Hepatocyte (in vitro differentiated cells): ENCODE measurements around the gene NDC1. TPM values are rescaled to one million over a fixed set of nuclear protein-coding genes. Genes with fewer than 3 reads are reported as not detected.

Source experiments
- DNase-seq: peaks from one replicate; pipeline ENCODE4 v3.0.0-alpha.2; 2016; ENCODE audit warnings: low spot score
- H2AFZ ChIP-seq: fragments of 200-600 bp; sonication (generic); 2 replicates; pipeline ENCODE4 v1.6.0; 2016; ENCODE audit warnings: antibody characterized with exemption, mild to moderate bottlenecking
- H3K27ac ChIP-seq: fragments of 200-600 bp; sonication (generic); 2 replicates; pipeline ENCODE4 v1.5.1; 2016; ENCODE audit warnings: mild to moderate bottlenecking
- H3K27me3 ChIP-seq: fragments of 200-600 bp; sonication (generic); 2 replicates; pipeline ENCODE4 v1.6.1; 2016
- H3K36me3 ChIP-seq: fragments of 200-600 bp; sonication (generic); replicated peaks from 2 replicates; pipeline ENCODE4 v1.5.1; 2016; ENCODE audit warnings: low read depth; ENCODE audit not compliant: insufficient read depth
- H3K4me1 ChIP-seq: fragments of 200-600 bp; sonication (generic); 2 replicates; pipeline ENCODE4 v1.5.1; 2016; ENCODE audit warnings: mild to moderate bottlenecking, moderate library complexity; ENCODE audit not compliant: insufficient read depth
- H3K4me2 ChIP-seq: fragments of 200-600 bp; sonication (generic); 2 replicates; pipeline ENCODE4 v1.6.0; 2016
- H3K4me3 ChIP-seq: fragments of 200-600 bp; sonication (generic); 2 replicates; pipeline ENCODE4 v1.5.1; 2016; ENCODE audit warnings: mild to moderate bottlenecking
- H3K79me2 ChIP-seq: fragments of 200-600 bp; sonication (generic); 2 replicates; pipeline ENCODE4 v1.6.0; 2017; ENCODE audit warnings: mild to moderate bottlenecking
- H3K9me2 ChIP-seq: fragments of 200-600 bp; sonication (generic); replicated peaks from 2 replicates; pipeline ENCODE4 v1.6.0; 2017; ENCODE audit warnings: mild to moderate bottlenecking; ENCODE audit not compliant: insufficient read depth
- H3K9me3 ChIP-seq: fragments of 200-600 bp; sonication (generic); 2 replicates; pipeline ENCODE4 v1.5.1; 2016; ENCODE audit warnings: low read depth, mild to moderate bottlenecking
- H4K20me1 ChIP-seq: fragments of 200-600 bp; sonication (generic); 2 replicates; pipeline ENCODE4 v1.6.0; 2016; ENCODE audit warnings: mild to moderate bottlenecking; ENCODE audit not compliant: insufficient read depth, poor library complexity, severe bottlenecking
- CTCF ChIP-seq: fragments of 200-600 bp; sonication (generic); IDR thresholded peaks from 2 replicates; pipeline ENCODE4 v1.5.1; 2016; ENCODE audit warnings: antibody characterized with exemption, mild to moderate bottlenecking; ENCODE audit not compliant: poor library complexity
- EZH2 ChIP-seq: fragments of 200-600 bp; sonication (generic); IDR thresholded peaks from 2 replicates; pipeline ENCODE4 v1.6.1; 2016; ENCODE audit warnings: antibody characterized with exemption, mild to moderate bottlenecking, borderline replicate concordance
- EZH2phosphoT487 ChIP-seq: fragments of 200-600 bp; sonication (generic); IDR thresholded peaks from one replicate; pipeline ENCODE4 v1.6.1; 2018; ENCODE audit warnings: antibody characterized with exemption, mild to moderate bottlenecking, low read depth, moderate library complexity; ENCODE audit not compliant: unreplicated experiment, severe bottlenecking
- WGBS: methylation state at CpG from one replicate; pipeline ENCODE4 v1.1.6; 2016; ENCODE audit warnings: low lambda C conversion rate; ENCODE audit errors: missing lambda C conversion rate; 5-methylcytosine and 5-hydroxymethylcytosine counted together
- polyA plus RNA-seq: library from polyadenylated mRNA; unstranded; fragments of >200 nt; fragmentation: Nextera tagmentation; extraction: Ambion mirVana; gene quantifications from 2 replicates; pipeline ENCODE4 v1.2.1, GENCODE V29; 2016
- small RNA-seq: library from RNA; depleted of rRNA; stranded (forward); fragments of <200 nt; gene quantifications from one replicate; pipeline ENCODE3, GENCODE V24; 2014
- total RNA-seq: library from RNA; depleted of rRNA; stranded (reverse); fragments of >200 nt; gene quantifications from 2 replicates; pipeline ENCODE4 v1.2.3, GENCODE V29; 2014

NDC1 gene
- total and polyA plus RNA-seq, 2 experiments from 2014 or later, result 7.8 to 23.1 TPM

- TF ChIP-seq EZH2, result no peak
- WGBS, result 85% methylated on average over 6 of the region's 6 CpGs
- Histone ChIP-seq H3K4me1 (no peaks in the 10 kb centered on the region), H3K4me3 (no peak overlapping the region), H3K9me2 (no peaks in the 10 kb centered on the region), H2AFZ (no peak overlapping the region), H3K79me2 (no peaks in the 10 kb centered on the region), H3K9me3 (no peaks in the 10 kb centered on the region), H3K27ac (no peak overlapping the region), H4K20me1 (no peaks in the 10 kb centered on the region), H3K4me2 (no peak overlapping the region), H3K27me3 (no peaks in the 10 kb centered on the region), H3K36me3 (no peaks in the 10 kb centered on the region)
- DNase-seq, result no peak
Measured at GRCh38 chr1:53717025-53717804, 120.9 kb downstream of the NDC1 start.

DNA sequence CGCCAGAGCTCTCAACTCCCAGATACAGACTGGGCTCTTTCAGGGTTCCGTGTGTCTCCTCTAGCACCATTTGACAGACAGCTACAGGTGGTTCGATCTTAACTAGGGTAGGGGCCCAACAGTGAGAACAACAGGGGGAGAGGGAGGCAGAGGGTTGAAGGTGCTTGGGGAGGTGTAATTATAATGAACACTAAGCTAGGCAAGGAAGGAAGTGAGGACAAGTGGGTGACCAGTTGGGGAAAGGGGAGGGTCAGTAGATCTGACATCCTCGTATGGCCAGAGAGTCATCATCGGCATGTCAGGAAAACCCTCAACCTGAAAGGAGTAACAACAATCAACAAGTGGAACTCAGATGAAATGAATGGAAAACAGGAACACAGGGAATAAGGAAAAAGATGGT is 121.9 kb downstream of the NDC1 start:
- Histone ChIP-seq H3K4me1 (no peaks in the 10 kb centered on the region), H3K9me3 (no peaks in the 10 kb centered on the region), H2AFZ (no peak overlapping the region), H3K9me2 (no peaks in the 10 kb centered on the region), H3K4me3 (no peak overlapping the region), H4K20me1 (no peaks in the 10 kb centered on the region), H3K27ac (no peak overlapping the region), H3K79me2 (no peaks in the 10 kb centered on the region), H3K4me2 (no peak overlapping the region), H3K36me3 (no peaks in the 10 kb centered on the region), H3K27me3 (no peaks in the 10 kb centered on the region)
- DNase-seq, result no peak
- TF ChIP-seq CTCF, result no peak
- TF ChIP-seq EZH2phosphoT487, result no peak
- no peak for TF ChIP-seq EZH2
- WGBS, result 94% methylated on average over 5 of the region's 5 CpGs

DNA sequence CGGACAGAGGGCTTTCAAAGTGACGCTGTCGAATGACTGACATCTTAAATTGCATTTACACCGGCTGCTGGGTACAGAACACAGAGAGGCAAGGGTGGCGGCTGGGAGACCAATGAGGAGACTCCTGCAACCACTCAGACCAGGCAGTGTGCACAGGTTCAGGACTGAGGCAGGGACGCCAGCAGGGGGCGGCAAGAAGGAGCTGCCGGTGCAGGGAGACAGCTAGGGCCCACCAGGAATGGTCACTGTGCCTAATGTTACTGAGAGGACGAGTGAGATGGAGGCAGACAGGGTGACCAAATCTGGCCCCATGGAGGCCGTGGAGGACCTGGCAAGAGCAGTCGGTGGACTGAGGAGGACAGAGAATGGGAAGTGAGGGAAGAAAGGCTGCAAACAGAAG is 122.6 kb downstream of the NDC1 start:
- TF ChIP-seq CTCF (peak; percentile 20), EZH2 (no peak)
- Histone ChIP-seq H3K27ac (no peak overlapping the region), H3K4me1 (no peaks in the 10 kb centered on the region), H2AFZ (no peak overlapping the region), H3K9me2 (no peaks in the 10 kb centered on the region), H3K4me2 (no peak overlapping the region), H3K27me3 (no peaks in the 10 kb centered on the region), H3K36me3 (no peaks in the 10 kb centered on the region), H3K4me3 (no peak overlapping the region), H3K9me3 (no peaks in the 10 kb centered on the region), H3K79me2 (no peaks in the 10 kb centered on the region), H4K20me1 (no peaks in the 10 kb centered on the region)
- DNase-seq, result no peak
- 60% methylated on average over 11 of the region's 11 CpGs for WGBS

Small RNA genes within 50 kb of the gene (small RNA-seq; reads per million reads assigned to genes)
- gene AL049745.1 (not detected), gene RF00418 (not detected)

Other genes with a start within 250 kb of the NDC1 start
- 0.13 and 0.32 TPM in 2 replicates for gene GLIS1, start 99.1 kb downstream of the NDC1 start, total RNA-seq
- 1.3 and 1.5 TPM in 2 replicates for gene GLIS1, start 99.1 kb downstream of the NDC1 start, polyA plus RNA-seq
- gene YIPF1, start 51.5 kb upstream of the NDC1 start, total RNA-seq, result 34.0 and 40.4 TPM in 2 replicates
- gene YIPF1, start 51.5 kb upstream of the NDC1 start, polyA plus RNA-seq, result 27.7 and 29.6 TPM in 2 replicates
- gene DIO1, start 55.9 kb upstream of the NDC1 start, total RNA-seq, result 28.7 and 31.2 TPM in 2 replicates
- gene DIO1, start 55.9 kb upstream of the NDC1 start, polyA plus RNA-seq, result 12.4 and 24.2 TPM in 2 replicates
- 27.4 and 28.0 TPM in 2 replicates for gene IFT25, start 107.4 kb upstream of the NDC1 start, total RNA-seq
- gene IFT25, start 107.4 kb upstream of the NDC1 start, polyA plus RNA-seq, result 69.0 and 69.2 TPM in 2 replicates
- 56.6 and 64.4 TPM in 2 replicates for gene LRRC42, start 108.1 kb upstream of the NDC1 start, total RNA-seq
- gene LRRC42, start 108.1 kb upstream of the NDC1 start, polyA plus RNA-seq, result 58.2 and 62.7 TPM in 2 replicates
- gene LDLRAD1, start 179.9 kb upstream of the NDC1 start, total RNA-seq, result 0.28 and 1.7 TPM in 2 replicates
- 0.13 and 0.82 TPM in 2 replicates for gene LDLRAD1, start 179.9 kb upstream of the NDC1 start, polyA plus RNA-seq
- 708 and 714 TPM in 2 replicates for gene TMEM59, start 214.9 kb upstream of the NDC1 start, total RNA-seq
- 1,181 and 1,185 TPM in 2 replicates for gene TMEM59, start 214.9 kb upstream of the NDC1 start, polyA plus RNA-seq
- gene TCEANC2, start 215.3 kb upstream of the NDC1 start, total RNA-seq, result 2.5 and 3.0 TPM in 2 replicates
- 3.2 and 3.4 TPM in 2 replicates for gene TCEANC2, start 215.3 kb upstream of the NDC1 start, polyA plus RNA-seq